Loucy (cell line): ENCODE results near the gene RPL10.

Source experiments
- EZH2phosphoT487 ChIP-seq: fragments of 200-600 bp; IDR thresholded peaks from 2 replicates; pipeline ENCODE4 v1.6.1; 2018; ENCODE audit warnings: antibody characterized with exemption, mild to moderate bottlenecking, moderate library complexity, borderline replicate concordance
- TF ChIP-seq, protein P1 (sequence below): fragments of 200-600 bp; sonication (generic); conservative IDR thresholded peaks from 2 replicates; pipeline ENCODE4 v1.5.1; 2014; ENCODE audit warnings: mild to moderate bottlenecking, antibody characterized with exemption, low read length

DNA sequence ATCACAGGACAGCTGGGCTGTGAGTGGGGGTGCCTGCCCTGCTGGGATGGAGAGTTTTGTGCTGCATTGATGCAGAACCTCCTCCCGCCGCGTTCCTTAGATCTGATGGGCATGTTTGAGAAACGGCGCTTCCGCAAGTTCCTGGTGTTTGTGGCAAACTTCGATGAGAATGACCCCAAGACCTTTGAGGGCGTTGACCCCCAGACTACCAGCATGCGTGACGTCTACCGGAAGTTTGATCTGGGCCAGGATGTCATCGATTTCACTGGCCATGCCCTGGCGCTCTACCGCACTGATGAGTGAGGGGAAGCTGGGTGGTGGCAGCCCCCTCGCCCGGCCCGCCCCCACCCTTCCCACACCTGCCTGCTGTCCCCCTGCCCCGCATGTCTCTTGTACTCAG, 41.7 kb downstream of the RPL10 start:
- TF ChIP-seq, protein P1, sequence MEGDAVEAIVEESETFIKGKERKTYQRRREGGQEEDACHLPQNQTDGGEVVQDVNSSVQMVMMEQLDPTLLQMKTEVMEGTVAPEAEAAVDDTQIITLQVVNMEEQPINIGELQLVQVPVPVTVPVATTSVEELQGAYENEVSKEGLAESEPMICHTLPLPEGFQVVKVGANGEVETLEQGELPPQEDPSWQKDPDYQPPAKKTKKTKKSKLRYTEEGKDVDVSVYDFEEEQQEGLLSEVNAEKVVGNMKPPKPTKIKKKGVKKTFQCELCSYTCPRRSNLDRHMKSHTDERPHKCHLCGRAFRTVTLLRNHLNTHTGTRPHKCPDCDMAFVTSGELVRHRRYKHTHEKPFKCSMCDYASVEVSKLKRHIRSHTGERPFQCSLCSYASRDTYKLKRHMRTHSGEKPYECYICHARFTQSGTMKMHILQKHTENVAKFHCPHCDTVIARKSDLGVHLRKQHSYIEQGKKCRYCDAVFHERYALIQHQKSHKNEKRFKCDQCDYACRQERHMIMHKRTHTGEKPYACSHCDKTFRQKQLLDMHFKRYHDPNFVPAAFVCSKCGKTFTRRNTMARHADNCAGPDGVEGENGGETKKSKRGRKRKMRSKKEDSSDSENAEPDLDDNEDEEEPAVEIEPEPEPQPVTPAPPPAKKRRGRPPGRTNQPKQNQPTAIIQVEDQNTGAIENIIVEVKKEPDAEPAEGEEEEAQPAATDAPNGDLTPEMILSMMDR, result no peak
- no peak for TF ChIP-seq EZH2phosphoT487
